H1 (cell line): Measurements from ENCODE around the gene GSPT2. TPM values are rescaled to one million over a fixed set of nuclear protein-coding genes. Genes with fewer than 3 reads are reported as not detected.

Source experiments
- CTCF ChIA-PET: fragments of 300-600 bp; sonication (Branson Sonifier 250); formaldehyde crosslinking; loops from one replicate; lab custom pipeline; 2021; ENCODE audit not compliant: partially characterized antibody; lab: Charles Lee
- POLR2A ChIA-PET: fragments of 300-600 bp; sonication (Branson Sonifier 250); formaldehyde crosslinking; loops from one replicate; lab custom pipeline; 2021; ENCODE audit warnings: inconsistent platforms; ENCODE audit not compliant: partially characterized antibody; lab: Charles Lee
- DNase-seq, 2 experiments: peaks; one replicate each; pipeline versions ENCODE4 v3.0.0 to v3.0.0-alpha.2; 2010 to 2022; ENCODE audit warnings: low spot score in 2 of 2, low read depth in 1 of 2, mixed read lengths in 1 of 2
- FAIRE-seq: peaks from 2 replicates; lab custom pipeline; 2011; peaks lifted over from hg19 to GRCh38; lab: Jason Lieb, UNC
- H2AFZ ChIP-seq: 2 replicates; pipeline ENCODE4 v1.8.1; 2012; ENCODE audit warnings: low read length, inconsistent platforms
- H2AK5ac ChIP-seq: 2 replicates; pipeline ENCODE4 v1.6.1; 2013; ENCODE audit warnings: low read depth, low read length
- H2BK120ac ChIP-seq: replicated peaks from 2 replicates; pipeline ENCODE3; 2013; ENCODE audit warnings: low read depth, low read length, inconsistent platforms
- H2BK12ac ChIP-seq: 2 replicates; pipeline ENCODE4 v1.6.1; 2013; ENCODE audit warnings: low read depth, low read length
- H2BK15ac ChIP-seq: 2 replicates; pipeline ENCODE4 v1.6.1; 2013; ENCODE audit warnings: low read length
- H2BK20ac ChIP-seq: 2 replicates; pipeline ENCODE4 v1.6.1; 2013; ENCODE audit warnings: low read length
- H2BK5ac ChIP-seq: 2 replicates; pipeline ENCODE4 v1.6.1; 2013; ENCODE audit warnings: low read depth, low read length
- H3K14ac ChIP-seq: 2 replicates; pipeline ENCODE4 v1.6.1; 2013; ENCODE audit warnings: inconsistent platforms; ENCODE audit not compliant: insufficient read length
- H3K18ac ChIP-seq: 2 replicates; pipeline ENCODE4 v1.6.1; 2013; ENCODE audit warnings: low read length; ENCODE audit errors: extremely low read depth
- H3K23ac ChIP-seq: 2 replicates; pipeline ENCODE4 v1.6.1; 2013; ENCODE audit warnings: inconsistent platforms; ENCODE audit not compliant: insufficient read length
- H3K23me2 ChIP-seq: 2 replicates; pipeline ENCODE4 v1.6.1; 2013; ENCODE audit warnings: low read depth, low read length
- H3K27ac ChIP-seq: 2 replicates; pipeline ENCODE4 v1.6.1; 2011; ENCODE audit warnings: low read depth, low read length, inconsistent platforms
- H3K27me3 ChIP-seq, 4 experiments: replicated peaks in 1 of 4; 1 replicate in 1 of 4; 2 replicates in 3 of 4; pipeline versions ENCODE4 v1.6.1 to v1.8.1; 2011 to 2013; ENCODE audit warnings: low read length in 3 of 4, mild to moderate bottlenecking in 3 of 4, inconsistent platforms in 2 of 4, mixed read lengths in 2 of 4, moderate library complexity in 1 of 4; ENCODE audit not compliant: control insufficient read depth in 3 of 4, insufficient read depth in 3 of 4; ENCODE audit errors: extremely low read depth in 1 of 4
- H3K36me3 ChIP-seq, 4 experiments: 2 replicates each; pipeline versions ENCODE4 v1.6.1 to v1.8.1; 2011 to 2013; ENCODE audit warnings: mild to moderate bottlenecking in 4 of 4, low read length in 3 of 4, moderate library complexity in 2 of 4, control low read depth in 1 of 4, inconsistent platforms in 1 of 4; ENCODE audit not compliant: insufficient read depth in 4 of 4, control insufficient read depth in 2 of 4
- H3K4ac ChIP-seq: replicated peaks from 2 replicates; pipeline ENCODE3; 2013; ENCODE audit warnings: low read length, low read depth, mixed read lengths, inconsistent platforms; ENCODE audit not compliant: insufficient read length
- H3K4me1 ChIP-seq, 4 experiments: replicated peaks in 1 of 4; 1 replicate in 1 of 4; 2 replicates in 3 of 4; pipeline versions ENCODE4 v1.6.1 to v1.8.1; 2011 to 2013; ENCODE audit warnings: low read length in 3 of 4, inconsistent platforms in 2 of 4, mixed read lengths in 1 of 4; ENCODE audit not compliant: insufficient read depth in 4 of 4, control insufficient read depth in 3 of 4
- H3K4me2 ChIP-seq, 2 experiments: 2 replicates each; pipeline versions ENCODE4 v1.6.1 to v1.8.1; 2011 to 2013; ENCODE audit warnings: low read depth in 2 of 2, low read length in 2 of 2, control low read depth in 1 of 2, inconsistent platforms in 1 of 2, mild to moderate bottlenecking in 1 of 2; ENCODE audit not compliant: insufficient read depth in 1 of 2
- H3K4me3 ChIP-seq, 4 experiments: fragments of 200-600, 300-600 bp in 1 of 4; sonication (generic), shearing (Covaris generic), sonication (Bioruptor Twin) in 1 of 4; 2 replicates each; pipeline versions ENCODE4 v1.5.1 to v1.8.1; 2011 to 2016; ENCODE audit warnings: low read length in 4 of 4, low read depth in 3 of 4, control low read depth in 2 of 4, inconsistent platforms in 2 of 4, mild to moderate bottlenecking in 2 of 4, mixed read lengths in 1 of 4, moderate library complexity in 1 of 4; ENCODE audit not compliant: insufficient read depth in 2 of 4; ENCODE audit errors: extremely low read depth in 1 of 4
- H3K56ac ChIP-seq: replicated peaks from 2 replicates; pipeline ENCODE3; 2013; ENCODE audit warnings: low read depth, mild to moderate bottlenecking, mixed read lengths, low read length, inconsistent platforms; ENCODE audit not compliant: insufficient read length
- H3K79me1 ChIP-seq: 2 replicates; pipeline ENCODE4 v1.6.1; 2013; ENCODE audit warnings: low read depth, low read length, control low read depth
- H3K79me2 ChIP-seq, 2 experiments: 2 replicates each; pipeline versions ENCODE4 v1.6.1 to v1.8.1; 2012 to 2013; ENCODE audit warnings: low read length in 2 of 2, mild to moderate bottlenecking in 2 of 2, inconsistent platforms in 1 of 2; ENCODE audit not compliant: insufficient read depth in 2 of 2, control insufficient read depth in 1 of 2
- H3K9ac ChIP-seq, 4 experiments: replicated peaks in 1 of 4; 1 replicate in 1 of 4; 2 replicates in 3 of 4; pipeline versions ENCODE4 v1.6.1 to v1.8.1; 2011 to 2013; ENCODE audit warnings: low read depth in 3 of 4, low read length in 3 of 4, control low read depth in 2 of 4, mild to moderate bottlenecking in 2 of 4, moderate library complexity in 2 of 4, inconsistent platforms in 1 of 4; ENCODE audit errors: extremely low read depth in 1 of 4
- H3K9me3 ChIP-seq, 2 experiments: 2 replicates each; pipeline versions ENCODE4 v1.6.1 to v1.8.1; 2012 to 2013; ENCODE audit warnings: mild to moderate bottlenecking in 2 of 2, moderate library complexity in 2 of 2, control low read depth in 1 of 2, inconsistent platforms in 1 of 2, low read depth in 1 of 2, low read length in 1 of 2, mixed read lengths in 1 of 2; ENCODE audit not compliant: insufficient read depth in 2 of 2
- H4K20me1 ChIP-seq, 2 experiments: replicated peaks in 1 of 2; 2 replicates each; pipeline versions ENCODE3 to v1.8.1; 2011 to 2013; ENCODE audit warnings: inconsistent platforms in 2 of 2, low read length in 2 of 2, mild to moderate bottlenecking in 1 of 2; ENCODE audit not compliant: insufficient read depth in 2 of 2, control insufficient read depth in 1 of 2
- H4K5ac ChIP-seq: 2 replicates; pipeline ENCODE4 v1.6.1; 2013; ENCODE audit warnings: low read length, low read depth, mixed read lengths, inconsistent platforms; ENCODE audit not compliant: insufficient read length
- H4K8ac ChIP-seq: 2 replicates; pipeline ENCODE4 v1.8.0; 2013; ENCODE audit warnings: mild to moderate bottlenecking, moderate library complexity, low read length, inconsistent platforms; ENCODE audit not compliant: insufficient read depth; ENCODE audit errors: extremely low read depth
- H4K91ac ChIP-seq: replicated peaks from 2 replicates; pipeline ENCODE3; 2013; ENCODE audit warnings: low read length, mixed read lengths, inconsistent platforms; ENCODE audit not compliant: insufficient read length
- CBX8 ChIP-seq: fragments of 300-800, 300-1000 bp; sonication (generic); IDR thresholded peaks from 2 replicates; pipeline ENCODE4 v1.7.1; 2016; ENCODE audit warnings: low read depth, low read length, borderline replicate concordance
- JUN ChIP-seq: IDR thresholded peaks from 2 replicates; pipeline ENCODE4 v1.6.1; 2011; ENCODE audit warnings: low read depth, mild to moderate bottlenecking, improper control_type of control experiment, low read length
- KDM4A ChIP-seq: IDR thresholded peaks from one replicate; pipeline ENCODE4 v1.7.1; 2012; ENCODE audit warnings: low read depth, mild to moderate bottlenecking, moderate library complexity, low read length, inconsistent platforms; ENCODE audit not compliant: severe bottlenecking
- NRF1 ChIP-seq: IDR thresholded peaks from 2 replicates; pipeline ENCODE4 v1.6.1; 2011; ENCODE audit warnings: mild to moderate bottlenecking, low read depth, low read length, improper control_type of control experiment
- POLR2AphosphoS5 ChIP-seq: IDR thresholded peaks from 2 replicates; pipeline ENCODE4 v1.6.1; 2011; ENCODE audit warnings: low read depth, low read length
- RFX5 ChIP-seq: IDR thresholded peaks from 2 replicates; pipeline ENCODE4 v1.6.1; 2011; ENCODE audit warnings: low read depth, low read length, improper control_type of control experiment, borderline replicate concordance
- SIRT6 ChIP-seq: IDR thresholded peaks from one replicate; pipeline ENCODE4 v1.7.1; 2012; ENCODE audit warnings: low read length, inconsistent platforms
- SP2 ChIP-seq: IDR thresholded peaks from 2 replicates; pipeline ENCODE4 v1.6.1; 2012; ENCODE audit warnings: mild to moderate bottlenecking, low read length, inconsistent platforms
- ZNF274 ChIP-seq: IDR thresholded peaks from 2 replicates; pipeline ENCODE4 v1.7.0; 2012; ENCODE audit warnings: low read length, borderline replicate concordance; ENCODE audit errors: extremely low read depth
- WGBS, 2 experiments: shearing (Covaris generic) in 1 of 2; methylation state at CpG; one replicate each; pipeline versions ENCODE4 v1.1.6 to v1.1.7; 2013 to 2015; ENCODE audit warnings: low lambda C conversion rate in 2 of 2, mixed read lengths in 2 of 2, inconsistent platforms in 1 of 2, low coverage in 1 of 2, missing lambda C conversion rate in 1 of 2; ENCODE audit not compliant: insufficient replicate concordance in 2 of 2, insufficient coverage in 1 of 2, insufficient read length in 1 of 2; ENCODE audit errors: extremely low coverage in 1 of 2, missing lambda C conversion rate in 1 of 2; 5-methylcytosine and 5-hydroxymethylcytosine counted together
- polyA plus RNA-seq, 7 experiments: library from polyadenylated mRNA; depleted of rRNA in 3 of 7; stranded (reverse) in 5 of 7; unstranded in 2 of 7; fragments of >200 nt in 5 of 7; fragments of 200-250 nt in 2 of 7; gene quantifications; 1 replicate in 5 of 7; 2 replicates in 1 of 7; 4 replicates in 1 of 7; pipeline versions ENCODE4 v1.2.1 to v1.2.3, GENCODE V29; 2011 to 2013; ENCODE audit warnings: missing spikeins in 2 of 7, mixed read lengths in 2 of 7
- total RNA-seq: library from RNA; stranded (reverse); fragmentation: NEBNext Ultra II Directional; extraction: Animal tissue kit (Norgen Biotek cat#: 25700); gene quantifications from 2 replicates; pipeline ENCODE4 v1.2.1, GENCODE V29; 2021
- TF ChIP-seq, protein P1 (sequence below): IDR thresholded peaks from 2 replicates; pipeline ENCODE4 v1.6.1; 2012; ENCODE audit warnings: low read length, inconsistent platforms
- TF ChIP-seq, protein P2 (sequence below): IDR thresholded peaks from 2 replicates; pipeline ENCODE4 v1.6.1; 2011; ENCODE audit warnings: low read depth, mild to moderate bottlenecking, low read length; ENCODE audit not compliant: insufficient read depth

The GSPT2 gene
- total and polyA plus RNA-seq, 2 of the 8 experiments (the other 6 are each of a cell fraction or from before 2014, with no cell fraction given) = 10.8 to 28.2 TPM

DNA sequence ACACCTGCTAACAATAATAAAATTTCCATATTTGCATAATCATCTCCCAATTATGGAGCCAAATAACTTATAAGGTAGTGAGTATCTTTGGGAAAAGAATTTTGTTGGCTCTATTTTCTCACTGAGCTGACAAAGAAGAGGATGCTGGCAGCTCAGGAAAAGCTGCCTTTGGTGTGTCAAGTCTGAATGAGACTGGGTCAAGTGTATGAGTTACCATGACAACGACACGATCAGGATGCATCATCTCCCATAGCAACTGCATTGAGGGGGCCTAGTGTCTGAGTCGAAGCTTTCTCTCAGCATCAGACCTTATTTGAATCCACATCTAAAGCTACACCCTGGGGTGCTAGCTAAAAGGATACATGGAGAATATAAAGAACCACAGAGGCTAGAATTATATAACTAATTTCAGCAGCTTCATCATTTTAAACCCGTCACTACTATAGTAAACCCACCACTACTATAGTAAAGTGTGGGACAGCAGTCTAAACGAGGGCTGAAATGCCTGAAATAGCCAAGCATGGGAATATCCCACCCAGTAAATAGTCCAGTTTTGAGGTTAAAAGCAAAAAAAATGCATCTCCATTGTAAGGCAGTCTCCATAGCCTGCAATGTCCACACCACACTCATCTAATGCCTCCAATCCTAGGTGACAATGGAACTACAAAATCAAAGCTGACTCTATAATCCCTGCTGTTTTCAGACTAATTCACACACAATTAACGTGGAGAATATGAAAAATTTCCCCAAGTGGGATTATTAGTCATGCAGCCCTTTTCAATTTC is 16.0 kb downstream of the GSPT2 start:
- H4K8ac ChIP-seq = no peak overlapping the region
- no peak overlapping the region for H4K5ac ChIP-seq
- H2BK120ac ChIP-seq = no peak overlapping the region
- no peak overlapping the region for H3K27ac ChIP-seq
- no peak overlapping the region for H4K91ac ChIP-seq
- TF ChIP-seq ZNF274 = no peak
- TF ChIP-seq RFX5 = no peak
- TF ChIP-seq SP2 = no peak
- TF ChIP-seq JUN = no peak
- TF ChIP-seq CBX8 = no peak
- TF ChIP-seq, protein P1, sequence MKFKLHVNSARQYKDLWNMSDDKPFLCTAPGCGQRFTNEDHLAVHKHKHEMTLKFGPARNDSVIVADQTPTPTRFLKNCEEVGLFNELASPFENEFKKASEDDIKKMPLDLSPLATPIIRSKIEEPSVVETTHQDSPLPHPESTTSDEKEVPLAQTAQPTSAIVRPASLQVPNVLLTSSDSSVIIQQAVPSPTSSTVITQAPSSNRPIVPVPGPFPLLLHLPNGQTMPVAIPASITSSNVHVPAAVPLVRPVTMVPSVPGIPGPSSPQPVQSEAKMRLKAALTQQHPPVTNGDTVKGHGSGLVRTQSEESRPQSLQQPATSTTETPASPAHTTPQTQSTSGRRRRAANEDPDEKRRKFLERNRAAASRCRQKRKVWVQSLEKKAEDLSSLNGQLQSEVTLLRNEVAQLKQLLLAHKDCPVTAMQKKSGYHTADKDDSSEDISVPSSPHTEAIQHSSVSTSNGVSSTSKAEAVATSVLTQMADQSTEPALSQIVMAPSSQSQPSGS = no peak
- TF ChIP-seq SIRT6 = no peak
- TF ChIP-seq, protein P2, sequence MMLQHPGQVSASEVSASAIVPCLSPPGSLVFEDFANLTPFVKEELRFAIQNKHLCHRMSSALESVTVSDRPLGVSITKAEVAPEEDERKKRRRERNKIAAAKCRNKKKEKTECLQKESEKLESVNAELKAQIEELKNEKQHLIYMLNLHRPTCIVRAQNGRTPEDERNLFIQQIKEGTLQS = no peak
- no peak for TF ChIP-seq KDM4A
- TF ChIP-seq NRF1 = no peak
- no peak for TF ChIP-seq POLR2AphosphoS5
- no peak overlapping the region for H2AK5ac ChIP-seq
- H3K14ac ChIP-seq = no peak overlapping the region
- H3K23ac ChIP-seq = no peak overlapping the region
- no peaks in the 10 kb centered on the region for H3K79me1 ChIP-seq
- POLR2A ChIA-PET = interaction anchor here (1.6 kb wide), 1 partner anchor 11 kb away, joined by 4 read pairs; no protein-coding TSS in a partner anchor
- DNase-seq (no peak), FAIRE-seq (no peak)
- CTCF ChIA-PET = no interaction called here
- no peaks in the 10 kb centered on the region for H3K27me3 ChIP-seq
- H3K56ac ChIP-seq = no peak overlapping the region
- H3K4me2 ChIP-seq = no peak overlapping the region
- no peaks in the 10 kb centered on the region for H4K20me1 ChIP-seq
- H3K36me3 ChIP-seq = no peaks in the 10 kb centered on the region
- H3K79me2 ChIP-seq = no peaks in the 10 kb centered on the region
- H3K23me2 ChIP-seq = no peaks in the 10 kb centered on the region
- no peak overlapping the region for H2AFZ ChIP-seq
- no peak overlapping the region for H2BK12ac ChIP-seq
- WGBS, 2 experiments = 70% methylated on average over 6 of the region's 6 CpGs; no CpG with 5 or more reads in 1 of the 2 experiments
- H3K18ac ChIP-seq = no peak overlapping the region
- no peak overlapping the region for H3K4ac ChIP-seq
- H2BK20ac ChIP-seq = no peak overlapping the region
- H2BK5ac ChIP-seq = no peak overlapping the region
- H3K9ac ChIP-seq = no peak overlapping the region
- H2BK15ac ChIP-seq = no peak overlapping the region
- no peaks in the 10 kb centered on the region for H3K9me3 ChIP-seq
- H3K4me1 ChIP-seq = no peaks in the 10 kb centered on the region; a peak in 1 of 7 replicates
- H3K4me3 ChIP-seq = no peak overlapping the region
